Transverse colon (tissue), 3 donors: Measurements from ENCODE around the gene APOB.

Experiments
- EP300 ChIP-seq: sonication (generic); formaldehyde crosslinking; IDR thresholded peaks from one replicate; pipeline ENCODE4 v1.6.1; 2017; ENCODE audit warnings: antibody characterized with exemption, low read depth
- POLR2A ChIP-seq: fragments of 450-650 bp; IDR thresholded peaks from one replicate; pipeline ENCODE4 v1.6.1; 2016; ENCODE audit warnings: antibody characterized with exemption, mild to moderate bottlenecking, moderate library complexity
- TF ChIP-seq, protein P1 (sequence below), 5 experiments: fragments of 200-600 bp in 3 of 5; fragments of 450-650 bp in 2 of 5; sonication (generic) in 3 of 5; IDR thresholded peaks; 1 replicate in 2 of 5; 2 replicates in 3 of 5; pipeline ENCODE4 v1.5.1; 2016 to 2017; ENCODE audit warnings: antibody characterized with exemption in 5 of 5, inconsistent platforms in 3 of 5, mild to moderate bottlenecking in 2 of 5, moderate library complexity in 1 of 5

DNA sequence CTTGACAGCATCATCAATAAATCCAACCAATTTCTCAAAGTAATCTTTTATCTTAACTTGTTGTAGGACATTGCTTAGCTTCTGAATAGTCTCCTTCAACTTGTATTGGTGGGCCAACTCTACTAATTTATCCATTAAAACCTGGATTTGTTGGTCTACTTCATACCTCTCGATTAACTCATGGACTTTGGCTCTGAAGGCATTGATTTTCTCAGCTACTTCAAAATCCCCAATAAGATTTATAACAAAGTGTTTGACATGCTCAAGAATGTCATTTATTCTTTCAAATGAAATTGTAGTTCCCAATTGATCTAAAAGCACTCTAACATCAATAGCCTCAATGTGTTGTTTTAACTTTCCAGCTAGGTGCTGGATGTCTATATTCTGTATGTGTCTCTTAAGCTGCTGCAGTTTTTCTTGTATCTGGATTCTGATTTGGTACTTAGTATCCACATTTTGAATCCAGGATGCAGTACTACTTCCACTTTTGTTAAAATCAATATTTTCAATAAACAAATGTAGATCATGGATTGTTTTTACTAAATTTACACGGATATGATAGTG, 34.1 kb downstream of the APOB start:
- TF ChIP-seq POLR2A (no peak), EP300 (no peak)
- TF ChIP-seq, protein P1, sequence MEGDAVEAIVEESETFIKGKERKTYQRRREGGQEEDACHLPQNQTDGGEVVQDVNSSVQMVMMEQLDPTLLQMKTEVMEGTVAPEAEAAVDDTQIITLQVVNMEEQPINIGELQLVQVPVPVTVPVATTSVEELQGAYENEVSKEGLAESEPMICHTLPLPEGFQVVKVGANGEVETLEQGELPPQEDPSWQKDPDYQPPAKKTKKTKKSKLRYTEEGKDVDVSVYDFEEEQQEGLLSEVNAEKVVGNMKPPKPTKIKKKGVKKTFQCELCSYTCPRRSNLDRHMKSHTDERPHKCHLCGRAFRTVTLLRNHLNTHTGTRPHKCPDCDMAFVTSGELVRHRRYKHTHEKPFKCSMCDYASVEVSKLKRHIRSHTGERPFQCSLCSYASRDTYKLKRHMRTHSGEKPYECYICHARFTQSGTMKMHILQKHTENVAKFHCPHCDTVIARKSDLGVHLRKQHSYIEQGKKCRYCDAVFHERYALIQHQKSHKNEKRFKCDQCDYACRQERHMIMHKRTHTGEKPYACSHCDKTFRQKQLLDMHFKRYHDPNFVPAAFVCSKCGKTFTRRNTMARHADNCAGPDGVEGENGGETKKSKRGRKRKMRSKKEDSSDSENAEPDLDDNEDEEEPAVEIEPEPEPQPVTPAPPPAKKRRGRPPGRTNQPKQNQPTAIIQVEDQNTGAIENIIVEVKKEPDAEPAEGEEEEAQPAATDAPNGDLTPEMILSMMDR (IDR thresholded peaks at IDR 0.05): no peak
